NCI-H226 (cell line): ENCODE measurements around the gene CCDC187.

Experiments used
- DNase-seq: peaks from one replicate; pipeline ENCODE4 v3.0.0-alpha.2; 2015

Gene CCDC187

DNA sequence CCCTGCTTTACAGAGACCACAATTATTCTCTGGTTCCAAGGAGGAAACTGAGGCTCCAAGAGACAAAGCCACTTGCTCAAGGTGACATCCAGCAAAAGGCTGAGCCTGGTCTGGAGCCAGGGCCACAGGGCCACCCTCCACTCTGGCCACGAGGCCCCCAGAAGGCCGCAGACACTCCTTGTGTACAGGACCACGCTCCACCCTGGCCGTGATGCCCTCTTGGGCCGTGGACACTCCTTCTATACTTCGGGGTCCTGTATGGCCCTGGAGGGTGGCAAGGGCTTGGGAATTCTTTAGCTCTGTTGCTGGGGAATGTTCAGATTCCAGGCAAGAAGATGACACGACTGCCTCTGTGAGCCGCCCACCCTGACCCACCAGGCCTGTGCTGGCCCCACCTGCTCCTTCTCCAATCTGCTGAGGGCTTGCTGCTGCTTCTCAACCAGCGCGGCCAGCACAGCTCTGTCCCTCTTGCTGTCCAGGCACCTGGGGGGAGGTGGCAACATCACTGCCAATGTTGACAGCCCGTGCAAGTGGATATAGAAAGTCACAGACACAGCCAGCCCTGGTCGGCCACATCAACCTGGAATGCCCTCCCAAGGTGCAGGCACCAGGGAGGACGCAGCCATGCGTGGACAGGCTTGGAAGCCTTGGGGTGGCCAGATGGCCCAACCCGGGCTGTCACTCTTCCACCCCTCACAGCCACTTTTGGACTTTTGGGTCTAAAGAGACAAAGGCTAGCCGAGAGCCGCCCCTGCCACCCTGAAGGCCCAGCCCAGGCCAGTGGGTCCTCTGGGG, 38.1 kb downstream of the CCDC187 start:
- no peak for DNase-seq

DNA sequence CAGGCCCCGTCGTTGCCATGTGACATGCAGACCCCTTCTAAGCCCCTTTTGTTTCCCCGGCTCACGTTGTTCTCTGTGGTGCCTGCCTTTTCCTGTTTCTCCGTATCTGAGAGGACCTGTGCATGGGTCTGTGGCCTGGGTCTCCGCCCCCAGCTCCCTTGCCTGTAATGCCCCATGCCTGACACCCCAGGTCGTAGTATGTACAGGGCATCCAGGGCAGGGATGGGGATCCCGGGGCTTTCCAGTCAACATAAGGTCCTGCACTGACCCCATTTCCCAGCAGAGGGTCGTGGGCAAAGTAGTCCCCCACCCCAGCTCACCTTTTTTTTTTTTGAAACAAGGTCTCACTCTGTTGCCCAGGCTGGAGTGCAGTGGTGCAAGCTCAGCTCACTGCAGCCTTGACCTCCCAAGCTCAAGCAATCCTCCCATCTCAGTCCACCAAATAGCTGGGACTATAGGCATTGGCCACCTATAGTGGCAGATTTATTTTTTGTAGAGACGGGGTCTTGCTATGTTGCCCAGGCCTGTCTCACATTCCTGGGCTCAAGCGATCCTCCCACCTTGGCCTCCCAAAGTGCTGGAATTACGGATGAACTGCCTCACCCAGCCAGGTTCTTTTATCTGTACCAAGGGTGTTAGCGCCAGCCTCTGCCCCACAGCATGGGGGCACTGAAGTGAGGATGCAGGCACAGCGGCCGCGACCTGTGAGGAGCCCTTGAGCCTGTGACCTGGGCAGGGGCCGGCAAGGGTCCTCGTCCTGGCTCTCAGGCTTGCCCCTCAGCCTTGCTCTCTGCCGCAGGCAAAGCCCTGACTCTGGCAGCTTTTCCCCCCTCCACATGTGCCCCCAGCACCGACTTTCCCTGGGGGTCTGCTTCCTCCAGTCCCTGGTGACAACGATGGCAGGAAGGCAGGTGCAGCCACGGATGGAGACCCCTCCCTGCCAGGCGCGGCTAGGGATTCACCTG, 39.2 kb downstream of the CCDC187 start:
- DNase-seq: no peak

DNA sequence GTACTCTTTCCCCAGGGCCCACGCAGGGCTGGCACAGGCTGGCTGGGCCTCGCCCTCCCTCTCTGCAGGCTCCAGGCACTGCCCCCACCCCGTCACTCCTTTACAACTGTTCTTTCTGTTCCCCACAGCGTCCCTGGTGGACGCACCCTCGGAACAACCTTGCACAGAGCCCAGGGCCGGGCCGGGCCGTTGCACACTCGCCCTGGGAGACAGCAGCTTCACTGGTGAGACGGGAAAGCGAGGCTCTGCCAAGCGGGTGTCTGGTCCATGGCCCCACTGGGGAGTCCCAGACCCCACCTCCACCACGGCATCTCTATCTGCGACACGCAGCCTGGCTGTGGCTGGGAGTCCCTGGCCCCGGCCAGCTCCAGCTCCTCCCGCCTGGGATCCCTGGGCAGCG, 39.9 kb downstream of the CCDC187 start:
- DNase-seq: no peak

- DNase-seq: no peak
Observed at GRCh38 chr9:136262671-136263178, 41.2 kb downstream of the CCDC187 start.

DNA sequence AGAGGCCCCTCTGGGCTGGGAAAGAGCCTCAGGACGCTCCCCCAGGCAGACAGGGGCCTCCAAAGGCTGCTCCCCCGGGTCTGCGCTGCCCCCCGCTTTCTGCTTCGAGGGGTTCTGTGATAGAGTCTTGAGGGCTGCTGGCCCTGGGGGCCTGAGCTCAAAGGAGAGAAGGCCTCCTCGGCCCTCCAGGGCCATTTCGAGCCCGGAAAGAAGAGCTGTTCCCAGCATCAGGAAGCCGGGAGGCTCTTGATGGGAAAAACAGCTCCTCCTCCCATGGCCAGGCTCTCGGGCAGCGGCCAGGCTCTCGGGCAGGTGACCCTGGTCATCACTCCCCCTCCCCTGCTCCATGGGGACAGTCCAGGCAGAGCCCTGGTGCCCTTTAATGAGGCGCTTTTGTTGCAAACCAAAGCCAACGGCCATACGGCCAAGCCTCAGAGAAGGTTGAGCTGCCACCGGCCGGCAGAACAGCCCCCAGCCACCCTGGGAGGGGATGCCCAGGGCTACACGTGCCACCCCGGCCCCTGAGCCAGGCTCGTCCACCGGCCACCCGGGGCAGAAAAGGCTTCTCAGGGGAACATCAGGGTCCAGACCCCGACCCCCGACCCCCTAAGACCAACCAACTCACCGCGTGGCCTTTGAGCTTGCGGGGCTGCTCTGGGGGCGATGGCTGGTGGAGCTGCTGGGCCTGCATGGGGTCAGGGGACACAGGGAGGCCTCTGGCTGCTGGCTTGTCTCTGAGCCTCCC, 42.0 kb downstream of the CCDC187 start:
- DNase-seq: no peak

DNA sequence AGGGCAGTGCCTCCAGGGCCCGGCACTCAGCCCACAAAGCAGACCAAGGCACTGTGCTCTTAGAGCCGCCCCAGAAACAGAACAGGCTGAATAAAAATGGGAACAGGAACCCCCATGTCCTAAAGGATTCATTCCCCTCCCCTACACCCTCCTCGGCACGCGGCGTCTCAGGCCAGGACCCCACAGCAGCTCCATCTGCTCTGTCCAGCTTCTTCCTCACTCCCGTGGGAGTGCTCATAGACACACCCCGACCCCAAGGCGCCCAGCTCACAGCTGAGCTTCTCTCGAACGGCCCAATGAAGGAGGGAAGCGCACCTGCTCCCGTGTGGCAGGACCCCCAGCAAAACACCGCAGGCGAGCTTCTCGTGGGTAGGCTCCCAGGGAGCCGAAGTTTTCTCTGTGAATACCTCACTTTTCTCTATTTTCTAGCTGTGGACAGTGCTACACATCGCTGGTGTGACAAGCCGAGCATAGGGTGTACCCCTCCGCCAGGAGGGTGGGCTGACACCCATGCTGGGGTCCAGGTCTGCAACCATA, 42.9 kb downstream of the CCDC187 start:
- no peak for DNase-seq

DNA sequence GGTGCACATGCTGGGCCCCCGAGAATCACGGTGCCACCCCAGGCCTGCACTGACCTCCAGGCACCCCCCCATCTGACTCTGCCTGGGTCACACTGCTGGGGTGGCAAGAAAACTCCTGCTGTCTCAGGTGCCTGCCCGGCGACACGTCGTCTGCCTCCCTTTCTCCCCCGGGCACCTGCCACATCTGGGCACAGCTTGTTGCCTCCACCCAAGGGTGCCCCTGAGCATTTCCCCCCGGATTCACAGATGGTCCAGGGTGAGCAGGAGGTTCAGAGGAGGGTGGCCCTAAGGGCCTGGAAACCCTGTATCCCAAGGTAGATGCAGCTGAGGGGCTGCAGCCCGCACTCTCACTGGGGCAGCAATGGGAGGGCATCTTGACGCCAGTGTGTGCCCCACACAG, 43.4 kb downstream of the CCDC187 start:
- DNase-seq: no peak

DNA sequence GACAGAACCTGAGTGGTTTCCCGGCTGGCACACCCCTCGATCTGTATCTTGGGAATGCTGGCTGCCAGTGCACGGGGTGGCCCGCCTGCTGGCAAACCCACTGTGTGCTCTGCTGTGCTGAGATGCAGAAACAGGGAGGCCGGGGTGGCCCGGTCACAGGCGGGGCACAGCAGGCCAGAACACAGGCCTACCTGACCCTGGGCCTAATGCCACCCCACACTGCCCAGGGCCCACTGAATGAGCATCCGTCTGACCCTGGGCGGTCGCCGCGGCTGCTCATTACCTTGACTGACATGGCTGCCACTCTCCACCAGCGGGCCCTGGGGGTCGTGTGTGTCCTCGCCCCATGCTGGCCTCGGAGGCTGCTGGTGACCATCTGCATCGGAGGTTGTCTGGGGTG, 44.1 kb downstream of the CCDC187 start:
- no peak for DNase-seq

DNA sequence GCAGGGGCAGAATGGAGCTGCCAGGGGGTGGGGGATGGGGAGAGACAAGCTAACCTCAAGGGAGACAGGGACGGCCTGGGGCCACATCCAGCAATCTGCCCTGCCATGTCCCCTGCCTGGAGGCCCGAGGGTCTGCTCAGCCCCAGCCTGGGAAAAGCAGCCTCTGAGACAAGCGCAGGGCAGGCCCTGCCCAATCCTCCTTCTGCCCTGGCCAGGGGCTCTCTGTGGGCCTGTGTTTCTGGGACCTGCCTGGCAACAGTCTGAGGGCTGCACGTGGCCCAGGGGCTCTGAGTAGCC, 44.4 kb downstream of the CCDC187 start:
- no peak for DNase-seq

GRCh38 chr9:136258786-136259516, 44.9 kb downstream of the CCDC187 start:
- DNase-seq: no peak

- no peak for DNase-seq
Observed at GRCh38 chr9:136258299-136258625, 45.6 kb downstream of the CCDC187 start.

DNA sequence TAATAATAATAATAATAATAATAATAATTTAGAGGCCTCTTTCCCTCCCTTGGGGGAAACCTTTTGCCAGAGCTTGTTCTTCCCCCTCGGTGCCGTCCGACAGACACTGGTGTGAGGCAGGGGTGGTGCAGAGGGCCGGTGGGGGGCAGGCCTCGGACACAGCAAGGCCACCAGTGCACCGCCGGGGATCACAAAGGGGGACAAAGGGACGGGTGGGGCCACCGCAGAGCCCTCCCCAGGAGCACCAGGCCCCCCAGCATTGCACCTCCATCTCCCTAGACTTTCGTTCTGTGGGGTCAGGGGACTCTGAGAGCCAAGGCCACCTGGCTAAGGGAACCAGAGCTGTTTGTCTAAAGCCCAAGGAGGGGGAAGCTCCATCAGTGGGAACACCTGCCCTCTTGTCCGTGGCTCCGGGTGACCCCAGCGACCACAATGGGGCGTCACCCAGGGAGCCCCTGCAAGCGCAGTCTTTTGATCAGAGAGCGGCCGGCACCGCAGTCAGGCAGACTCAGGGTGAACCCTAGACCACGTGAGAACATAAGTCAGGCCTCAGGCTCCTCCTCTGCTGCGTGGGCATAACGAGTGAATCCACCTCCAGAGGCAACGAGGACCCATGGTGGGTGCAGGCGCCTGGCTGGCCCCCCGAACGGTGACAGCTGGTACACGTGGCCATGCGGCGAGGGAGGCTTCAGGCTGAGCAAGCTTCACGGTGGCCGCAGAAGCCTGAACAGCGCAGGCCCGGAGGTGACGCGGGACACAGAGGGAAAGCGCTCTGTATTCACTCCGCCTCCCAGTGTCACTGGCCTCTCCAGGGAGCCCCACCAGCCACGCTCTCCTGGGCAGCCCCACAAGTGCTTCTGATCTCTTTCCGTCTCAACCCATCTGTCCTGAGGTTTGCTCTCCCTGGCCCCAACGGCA, 46.3 kb downstream of the CCDC187 start:
- no peak for DNase-seq

DNA sequence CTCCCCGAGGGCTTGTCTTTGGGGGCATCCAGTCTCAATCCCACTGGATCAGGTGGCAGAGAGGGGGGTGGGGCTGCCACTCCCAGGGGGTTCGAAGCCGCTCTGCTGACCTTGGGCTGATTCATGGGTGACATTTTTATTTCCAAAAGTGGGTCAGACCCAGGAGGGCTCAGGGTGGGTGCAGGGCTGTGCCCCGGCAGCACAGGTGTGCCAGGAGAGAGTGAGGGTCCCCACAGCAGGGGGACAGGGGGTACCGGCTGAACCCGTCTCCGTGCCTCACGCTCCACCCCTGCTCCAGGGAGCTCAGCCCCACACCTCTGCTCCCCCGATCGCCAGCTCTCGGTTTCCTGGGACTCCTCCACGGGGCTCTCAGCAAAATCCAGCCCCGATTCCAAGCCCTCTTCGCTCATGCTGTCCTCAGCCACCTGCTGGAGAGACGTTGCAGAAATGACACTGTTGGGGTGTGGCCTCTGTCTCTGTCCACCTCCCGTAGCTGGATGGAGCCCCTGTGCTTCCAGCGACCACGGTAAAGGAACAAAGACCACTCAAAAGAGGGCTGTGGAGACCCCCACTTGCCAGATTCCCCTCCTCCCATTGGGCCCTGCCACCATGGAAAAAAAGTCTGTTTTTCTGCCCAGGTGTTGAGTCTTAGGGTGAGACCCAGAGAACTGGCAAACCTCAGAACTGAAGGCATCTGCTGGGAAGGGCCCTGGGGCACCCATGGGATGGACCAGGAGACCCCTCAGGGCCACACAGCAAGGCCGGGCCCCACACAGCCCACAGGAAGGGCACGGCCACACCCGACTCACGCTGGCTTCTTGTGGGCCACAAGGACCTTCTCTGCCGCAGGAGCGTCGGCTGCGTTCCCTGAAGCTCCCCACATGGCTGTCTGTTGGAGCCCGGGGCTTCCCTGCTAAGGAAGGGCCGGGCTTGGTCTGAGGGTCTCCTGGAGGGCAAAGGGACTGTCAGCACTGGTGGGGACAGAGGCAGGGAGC, 47.7 kb downstream of the CCDC187 start:
- no peak for DNase-seq

DNA sequence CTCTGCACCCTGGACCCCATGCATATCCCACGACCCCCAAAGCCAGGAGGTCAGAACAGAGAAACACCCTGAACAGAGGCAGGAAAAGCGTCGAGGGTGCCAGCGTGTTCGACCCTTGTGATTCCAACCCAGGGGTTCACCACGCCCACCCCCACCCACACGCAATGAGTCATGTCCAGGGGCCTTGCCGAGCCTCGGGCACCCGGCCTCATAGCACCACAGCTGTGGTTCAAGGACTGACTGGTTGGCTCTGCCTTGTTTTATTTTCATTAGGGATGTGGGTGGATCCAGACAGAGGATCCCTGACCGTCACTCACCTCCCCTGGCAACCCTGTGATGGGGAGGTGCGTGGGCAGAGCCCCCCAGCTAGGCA, 48.7 kb downstream of the CCDC187 start:
- peak; percentile 18 for DNase-seq

GRCh38 chr9:136254381-136255165, 49.3 kb downstream of the CCDC187 start:
- no peak for DNase-seq

DNA sequence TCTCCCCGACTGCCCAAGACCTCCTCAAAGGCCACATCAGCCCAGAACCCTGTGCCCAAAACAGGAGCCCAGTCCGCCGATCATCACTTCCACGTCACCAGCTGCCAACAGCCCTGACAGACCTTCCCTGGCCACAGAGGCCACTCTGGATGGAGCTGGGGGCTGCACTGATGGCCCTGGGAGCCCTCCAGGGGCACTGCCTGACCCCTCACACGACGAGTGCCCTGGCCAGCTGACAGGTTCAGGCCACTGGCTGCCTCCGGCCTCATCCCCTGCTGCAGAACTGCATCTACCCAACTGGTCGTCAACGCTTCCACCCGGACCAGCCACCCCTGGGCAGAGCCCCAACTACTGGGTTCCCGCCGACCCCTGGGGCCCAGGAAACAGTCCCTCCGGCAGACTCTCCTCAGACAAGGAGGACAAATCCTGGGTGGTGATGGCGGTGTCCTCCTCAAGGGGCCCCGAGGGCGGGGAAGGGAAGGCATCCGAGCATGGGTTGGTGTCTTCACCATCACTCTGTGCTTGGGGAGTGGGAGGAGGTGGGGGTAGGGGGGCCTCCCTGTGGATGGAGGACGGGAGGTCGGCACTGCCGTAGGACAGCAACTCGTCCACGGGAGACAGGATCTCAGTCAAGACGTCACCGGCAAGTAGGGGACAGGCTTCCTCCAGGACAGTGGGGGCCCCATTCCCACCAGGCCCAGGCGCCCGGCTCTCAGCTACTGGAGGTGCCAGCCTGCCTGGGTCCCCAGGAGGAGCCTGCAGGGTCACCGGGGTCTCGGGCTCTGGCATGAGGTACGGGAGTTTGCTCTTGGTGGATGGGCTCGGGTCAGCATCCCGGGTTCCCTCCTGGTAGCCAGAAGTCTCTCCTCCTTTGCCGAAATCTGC, 50.4 kb downstream of the CCDC187 start:
- no peak for DNase-seq

GRCh38 chr9:136252846-136253245, 51.0 kb downstream of the CCDC187 start:
- DNase-seq: no peak

DNA sequence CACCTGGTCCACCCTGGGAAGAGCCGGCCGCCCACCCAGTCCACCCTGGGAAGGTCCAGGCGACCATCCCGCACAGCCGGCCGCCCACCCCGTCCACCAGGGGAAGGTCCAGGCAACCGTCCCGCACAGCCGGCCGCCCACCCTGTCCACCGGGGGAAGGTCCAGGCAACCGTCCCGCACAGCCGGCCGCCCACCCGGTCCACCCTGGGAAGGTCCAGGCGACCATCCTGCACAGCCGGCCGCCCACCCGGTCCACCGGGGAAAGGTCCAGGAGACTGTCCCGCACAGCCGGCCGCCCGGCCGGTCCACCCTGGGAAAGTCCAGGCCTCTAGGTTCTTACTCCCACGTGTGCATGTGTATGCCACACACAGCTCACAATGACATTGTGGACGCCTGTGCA, 51.6 kb downstream of the CCDC187 start:
- DNase-seq: no peak
